HG03565 (cell line): ENCODE measurements around the gene RLBP1.
A peak's percentile ranks its signal among the peaks of the same experiment; 100 is the strongest.
"Not testable (repeated sequence)": the region's sequence is repeated elsewhere in the genome, so short reads cannot be mapped to it uniquely, and the experiment has no call there.

Experiments
- ATAC-seq: cut with Tn5 transposase; IDR thresholded peaks from one replicate; pipeline ENCODE4 v1.9.1; 2021; ENCODE audit warnings: mild to moderate bottlenecking, moderate library complexity; ENCODE audit not compliant: unreplicated experiment

The RLBP1 gene

GRCh38 chr15:89221543-89221942 lies at the start of gene RLBP1:
TSS of gene RLBP1 (minus strand) at chr15:89221579. CDS start at chr15:89218975, 2,604 bp downstream.
- ATAC-seq = no peak

- ATAC-seq = not testable (repeated sequence)
Observed at GRCh38 chr15:89250142-89250541, 28.8 kb upstream of the RLBP1 start.

GRCh38 chr15:89248584-89248983 lies 27.2 kb upstream of the RLBP1 start:
- ATAC-seq = no peak

- ATAC-seq = no peak
Observed at GRCh38 chr15:89247446-89247845, 26.1 kb upstream of the RLBP1 start.

GRCh38 chr15:89244574-89244903 lies 23.2 kb upstream of the RLBP1 start:
- peak; percentile 12 for ATAC-seq

- ATAC-seq = peak; percentile 84
Observed at GRCh38 chr15:89243691-89244573, 22.6 kb upstream of the RLBP1 start, which contains the start of gene FANCI. TSS of gene FANCI (plus strand) at chr15:89243979. CDS start at chr15:89247648, 3,669 bp downstream.

GRCh38 chr15:89243046-89243690 lies 21.8 kb upstream of the RLBP1 start:
- ATAC-seq = no peak

- not testable (repeated sequence) for ATAC-seq
Observed at GRCh38 chr15:89239883-89240810, 18.8 kb upstream of the RLBP1 start.

- ATAC-seq = no peak
Observed at GRCh38 chr15:89231832-89232231, 10.5 kb upstream of the RLBP1 start.

- no peak for ATAC-seq
Observed at GRCh38 chr15:89230277-89230676, 8.9 kb upstream of the RLBP1 start.

GRCh38 chr15:89227425-89227824 lies 6.0 kb upstream of the RLBP1 start:
- no peak for ATAC-seq

- ATAC-seq = no peak
Observed at GRCh38 chr15:89226359-89227221, 5.2 kb upstream of the RLBP1 start.

- ATAC-seq = no peak
Observed at GRCh38 chr15:89225588-89225987, 4.2 kb upstream of the RLBP1 start.

GRCh38 chr15:89218531-89218930 lies 2.8 kb downstream of the RLBP1 start:
- ATAC-seq = no peak

GRCh38 chr15:89217686-89218376 lies 3.5 kb downstream of the RLBP1 start:
- ATAC-seq = no peak

- ATAC-seq = no peak
Observed at GRCh38 chr15:89217031-89217430, 4.3 kb downstream of the RLBP1 start.

- no peak for ATAC-seq
Observed at GRCh38 chr15:89215627-89216026, 5.8 kb downstream of the RLBP1 start.

- no peak for ATAC-seq
Observed at GRCh38 chr15:89211678-89212170, 9.7 kb downstream of the RLBP1 start.

GRCh38 chr15:89209057-89209456 lies 12.3 kb downstream of the RLBP1 start:
- no peak for ATAC-seq
